DOHH2 (cell line): ENCODE results near the gene TDRD9.

Experiments used
- CTCF ChIP-seq: fragments of 200-600 bp; sonication (generic); IDR thresholded peaks from one replicate; pipeline ENCODE4 v1.5.1; 2014; ENCODE audit warnings: antibody characterized with exemption, mild to moderate bottlenecking, low read depth, low read length; ENCODE audit not compliant: poor library complexity, severe bottlenecking
- EZH2phosphoT487 ChIP-seq: fragments of 200-600 bp; sonication (generic); IDR thresholded peaks from 2 replicates; pipeline ENCODE4 v1.6.1; 2017; ENCODE audit warnings: borderline replicate concordance, mild to moderate bottlenecking, antibody characterized with exemption, low read length, moderate library complexity, mixed read lengths

DNA sequence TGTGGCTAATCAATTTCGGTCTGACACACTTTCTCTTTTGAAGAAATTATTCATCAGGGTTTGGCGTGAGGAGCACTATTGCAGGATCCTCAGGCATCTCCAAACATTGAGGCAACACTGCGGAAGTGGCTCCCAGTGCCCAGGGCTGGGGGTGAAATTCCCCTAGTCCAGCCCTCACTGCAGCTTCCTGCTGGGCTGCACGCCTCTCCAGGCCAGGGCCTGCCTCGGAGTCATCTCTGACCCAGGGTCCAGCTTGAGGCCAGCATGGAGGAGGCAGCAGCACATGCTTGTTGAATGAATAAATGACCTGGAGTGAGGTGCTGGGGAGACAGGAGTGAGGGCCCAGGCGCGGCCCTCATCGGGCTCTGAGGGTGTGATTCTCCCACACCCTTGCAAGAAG lies 36.0 kb upstream of the TDRD9 start:
- TF ChIP-seq CTCF (no peak), EZH2phosphoT487 (no peak)
